Left ventricle myocardium inferior (tissue), 1 donor: ENCODE results near the gene PRKAR2A. TPM values are rescaled to one million over a fixed set of nuclear protein-coding genes. Genes with fewer than 3 reads are reported as not detected.
"Not testable (repeated sequence)": the region's sequence is repeated elsewhere in the genome, so short reads cannot be mapped to it uniquely, and the experiment has no call there.

Source experiments
- DNase-seq: peaks from one replicate; pipeline ENCODE4 v3.0.0-alpha.2; 2020
- H3K27ac ChIP-seq: fragments of 200-600 bp; replicated peaks from 2 replicates; pipeline ENCODE4 v1.8.0; 2021
- H3K27me3 ChIP-seq: fragments of 200-600 bp; 2 replicates; pipeline ENCODE4 v1.8.0; 2021; ENCODE audit warnings: low read depth
- H3K36me3 ChIP-seq: fragments of 200-600 bp; 2 replicates; pipeline ENCODE4 v1.8.0; 2021
- H3K4me1 ChIP-seq: fragments of 200-600 bp; 2 replicates; pipeline ENCODE4 v1.8.0; 2021
- H3K4me3 ChIP-seq: fragments of 200-600 bp; 2 replicates; pipeline ENCODE4 v1.8.0; 2021; ENCODE audit warnings: mild to moderate bottlenecking, moderate library complexity
- H3K9me3 ChIP-seq: fragments of 200-600 bp; replicated peaks from 2 replicates; pipeline ENCODE4 v1.8.0; 2021
- CTCF ChIP-seq: fragments of 200-600 bp; IDR thresholded peaks from 2 replicates; pipeline ENCODE4 v1.8.0; 2021; ENCODE audit warnings: antibody characterized with exemption, mild to moderate bottlenecking, borderline replicate concordance
- intact Hi-C: fragments of 100-400 bp; cut with micrococcal nuclease; formaldehyde crosslinking; loops from one replicate; pipeline ENCODE4 v1.11.0; 2022
- total RNA-seq: library from RNA; stranded (reverse); fragmentation: NEBNext Ultra II Directional; extraction: Animal tissue kit (Norgen Biotek cat#: 25700); gene quantifications from one replicate; pipeline ENCODE4 v1.2.1, GENCODE V29; 2021
- donor health status: DM: no; HTN: yes; CAD: no; lungs with severe emphysema.

The PRKAR2A gene
- total RNA-seq, 1 donor from 2014 or later = 52.2 TPM

- H3K4me1 ChIP-seq = no peaks in the 10 kb centered on the region
- no peak overlapping the region for H3K27ac ChIP-seq
- DNase-seq = no peak
- H3K27me3 ChIP-seq = no peaks in the 10 kb centered on the region
- peaks cover 6% of the 10 kb centered on the region for H3K36me3 ChIP-seq
- no peak overlapping the region for H3K4me3 ChIP-seq
- intact Hi-C loops = no loop called here
- TF ChIP-seq CTCF = no peak
- H3K9me3 ChIP-seq = no peaks in the 10 kb centered on the region
Observed at GRCh38 chr3:48804930-48805329, 42.7 kb downstream of the PRKAR2A start.

GRCh38 chr3:48800831-48801230 lies 46.8 kb downstream of the PRKAR2A start:
- H3K4me3 ChIP-seq, H3K9me3 ChIP-seq, H3K4me1 ChIP-seq, H3K36me3 ChIP-seq, H3K27ac ChIP-seq, DNase-seq, H3K27me3 ChIP-seq, intact Hi-C loops: not testable (repeated sequence)

GRCh38 chr3:48798998-48799397 lies 48.7 kb downstream of the PRKAR2A start:
- Histone ChIP-seq H3K4me1 (no peaks in the 10 kb centered on the region), H3K9me3 (no peaks in the 10 kb centered on the region), H3K27me3 (no peaks in the 10 kb centered on the region), H3K27ac (no peak overlapping the region), H3K36me3 (peaks cover 2% of the 10 kb centered on the region), H3K4me3 (no peak overlapping the region)
- TF ChIP-seq CTCF = no peak
- intact Hi-C loops = no loop called here
- DNase-seq = no peak

GRCh38 chr3:48797626-48798025 lies 50.0 kb downstream of the PRKAR2A start:
- intact Hi-C loops = no loop called here
- H3K4me1 ChIP-seq = no peaks in the 10 kb centered on the region
- no peak overlapping the region for H3K27ac ChIP-seq
- no peak overlapping the region for H3K4me3 ChIP-seq
- peaks cover 10% of the 10 kb centered on the region for H3K36me3 ChIP-seq
- DNase-seq = no peak
- H3K27me3 ChIP-seq = no peaks in the 10 kb centered on the region
- TF ChIP-seq CTCF = no peak
- H3K9me3 ChIP-seq = no peaks in the 10 kb centered on the region

- Histone ChIP-seq H3K27ac (no peak overlapping the region), H3K4me3 (no peak overlapping the region), H3K4me1 (no peaks in the 10 kb centered on the region), H3K27me3 (no peaks in the 10 kb centered on the region), H3K36me3 (peaks cover 14% of the 10 kb centered on the region), H3K9me3 (no peaks in the 10 kb centered on the region)
- intact Hi-C loops = no loop called here
- no peak for TF ChIP-seq CTCF
- no peak for DNase-seq
Observed at GRCh38 chr3:48795997-48796732, 51.5 kb downstream of the PRKAR2A start.

- H3K9me3 ChIP-seq, H3K27me3 ChIP-seq, H3K4me1 ChIP-seq, H3K27ac ChIP-seq, DNase-seq, H3K4me3 ChIP-seq, intact Hi-C loops: not testable (repeated sequence)
- H3K36me3 ChIP-seq = peaks cover 37% of the 10 kb centered on the region
Observed at GRCh38 chr3:48793484-48793883, 54.2 kb downstream of the PRKAR2A start.
